ENCODE data around the gene PRR30. TPM values are rescaled to one million over a fixed set of nuclear protein-coding genes. Genes with fewer than 3 reads are reported as not detected.

The PRR30 gene
- total RNA-seq, 4 donors from 2014 or later, result not detected

DNA sequence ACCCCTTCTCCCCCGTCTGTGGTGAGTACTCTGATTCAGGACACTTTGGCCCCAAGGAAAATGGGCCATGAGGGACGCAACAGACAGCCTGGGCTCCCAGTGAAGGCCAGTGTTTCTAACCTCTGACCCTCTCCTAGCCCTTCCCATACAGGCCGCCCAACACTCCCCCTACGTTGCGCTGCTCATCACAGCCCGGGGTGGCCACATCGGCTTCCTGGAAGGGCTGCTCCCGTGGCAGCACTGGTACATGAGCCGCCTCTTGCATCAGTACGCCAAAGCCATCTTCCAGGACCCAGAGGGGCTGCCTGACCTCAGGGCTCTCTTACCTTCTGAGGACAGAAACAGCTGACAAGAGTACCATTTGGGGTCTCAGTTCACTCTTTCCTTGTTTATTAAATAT lies 8.8 kb downstream of the PRR30 start:
- H3K9me3 ChIP-seq, result no peaks in the 10 kb centered on the region
- no peak for DNase-seq
- H3K27me3 ChIP-seq, result no peaks in the 10 kb centered on the region
- H3K4me3 ChIP-seq, result no peak overlapping the region
- H3K27ac ChIP-seq, result no peak overlapping the region
- H3K36me3 ChIP-seq, result peaks cover 0 to 26% (median 0%) of the 10 kb centered on the region in 3 donors
- no peak for TF ChIP-seq POLR2A (IDR thresholded peaks at IDR 0.05)
- TF ChIP-seq, protein P1, sequence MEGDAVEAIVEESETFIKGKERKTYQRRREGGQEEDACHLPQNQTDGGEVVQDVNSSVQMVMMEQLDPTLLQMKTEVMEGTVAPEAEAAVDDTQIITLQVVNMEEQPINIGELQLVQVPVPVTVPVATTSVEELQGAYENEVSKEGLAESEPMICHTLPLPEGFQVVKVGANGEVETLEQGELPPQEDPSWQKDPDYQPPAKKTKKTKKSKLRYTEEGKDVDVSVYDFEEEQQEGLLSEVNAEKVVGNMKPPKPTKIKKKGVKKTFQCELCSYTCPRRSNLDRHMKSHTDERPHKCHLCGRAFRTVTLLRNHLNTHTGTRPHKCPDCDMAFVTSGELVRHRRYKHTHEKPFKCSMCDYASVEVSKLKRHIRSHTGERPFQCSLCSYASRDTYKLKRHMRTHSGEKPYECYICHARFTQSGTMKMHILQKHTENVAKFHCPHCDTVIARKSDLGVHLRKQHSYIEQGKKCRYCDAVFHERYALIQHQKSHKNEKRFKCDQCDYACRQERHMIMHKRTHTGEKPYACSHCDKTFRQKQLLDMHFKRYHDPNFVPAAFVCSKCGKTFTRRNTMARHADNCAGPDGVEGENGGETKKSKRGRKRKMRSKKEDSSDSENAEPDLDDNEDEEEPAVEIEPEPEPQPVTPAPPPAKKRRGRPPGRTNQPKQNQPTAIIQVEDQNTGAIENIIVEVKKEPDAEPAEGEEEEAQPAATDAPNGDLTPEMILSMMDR (IDR thresholded peaks at IDR 0.05), result no peak
- H3K4me1 ChIP-seq, result peaks cover 0 to 13% (median 7%) of the 10 kb centered on the region in 4 donors

DNA sequence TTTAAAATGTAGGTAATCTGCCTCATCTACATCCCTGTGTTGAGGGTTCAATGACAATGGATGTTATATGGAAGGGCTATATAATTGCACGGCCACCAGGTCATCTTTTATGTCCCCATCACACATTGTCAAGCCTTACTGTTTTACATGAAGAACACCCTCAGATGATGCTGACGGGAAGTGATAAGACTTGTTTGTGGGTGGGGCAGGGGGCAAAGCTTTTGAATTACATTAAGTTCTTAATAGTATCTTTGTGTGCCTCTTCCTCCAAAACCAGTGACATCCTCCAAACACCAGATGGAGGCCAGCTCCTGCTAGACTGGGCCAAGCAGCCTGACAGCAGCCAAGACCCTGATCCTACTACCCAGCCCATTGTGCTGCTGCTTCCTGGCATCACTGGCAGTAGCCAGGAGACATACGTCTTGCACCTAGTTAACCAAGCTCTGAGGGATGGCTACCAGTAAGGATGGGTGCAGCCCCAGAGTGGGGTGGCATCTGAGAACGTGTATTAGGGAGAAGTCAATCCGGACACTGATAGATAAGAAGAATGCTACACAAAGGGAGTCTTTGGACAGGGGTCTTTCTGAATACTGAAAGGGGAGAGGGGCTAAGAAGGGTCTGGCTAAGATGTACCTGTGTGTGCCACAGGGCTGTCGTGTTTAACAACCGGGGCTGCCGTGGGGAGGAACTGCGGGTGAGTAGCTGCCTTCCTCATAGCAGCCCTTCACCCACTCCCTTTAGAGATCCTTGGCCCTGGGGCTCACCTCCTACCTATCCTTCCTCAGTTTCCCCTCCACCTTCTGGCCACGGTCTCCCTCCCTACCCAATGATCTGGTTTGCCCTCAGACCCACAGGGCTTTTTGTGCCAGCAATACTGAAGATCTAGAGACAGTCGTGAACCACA lies 10.3 kb downstream of the PRR30 start:
- H3K9me3 ChIP-seq, result no peaks in the 10 kb centered on the region
- no peak for TF ChIP-seq POLR2A (IDR thresholded peaks at IDR 0.05)
- TF ChIP-seq, protein P1 (IDR thresholded peaks at IDR 0.05), result no peak
- no peak for DNase-seq

DNA sequence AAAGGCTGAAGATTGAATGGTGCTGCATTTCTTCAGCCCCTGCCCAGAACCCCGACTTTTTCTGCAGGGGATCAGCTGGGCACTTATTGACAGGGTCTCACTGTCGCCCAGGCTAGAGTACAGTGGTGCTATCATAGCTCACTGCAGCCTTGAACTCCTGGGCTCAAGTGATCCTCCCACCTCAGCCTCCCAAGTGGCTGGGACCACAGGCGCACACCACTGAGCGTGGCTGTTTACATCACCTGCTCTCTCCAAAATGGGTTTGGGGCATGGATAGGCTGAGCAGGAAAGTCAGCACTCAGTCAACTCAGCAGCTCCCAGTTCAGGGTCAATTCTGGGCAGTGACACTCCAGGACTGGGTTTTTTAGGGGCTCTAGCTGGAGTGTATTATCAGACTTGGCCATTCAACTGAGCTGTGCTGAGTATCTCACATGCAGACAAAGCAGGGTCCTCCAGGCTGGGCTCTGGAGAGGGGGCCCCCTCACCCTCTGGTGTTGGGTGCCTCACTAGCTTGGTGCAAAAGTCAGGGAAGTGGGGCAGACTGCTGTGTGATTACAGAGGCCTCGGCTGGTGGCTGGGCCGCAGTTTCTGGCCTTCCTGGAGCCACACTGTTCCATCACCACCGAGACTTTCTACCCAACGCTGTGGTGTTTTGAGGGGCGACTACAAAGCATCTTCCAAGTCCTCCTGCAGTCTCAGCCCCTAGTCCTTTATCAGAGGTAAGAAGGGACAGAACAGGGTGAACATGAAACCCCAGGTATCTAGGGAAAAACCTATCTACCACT lies 11.1 kb downstream of the PRR30 start:
- H3K9me3 ChIP-seq, result no peaks in the 10 kb centered on the region
- peaks cover 0 to 15% (median 2%) of the 10 kb centered on the region in 4 donors for H3K4me1 ChIP-seq
- H3K36me3 ChIP-seq, result peaks cover 0 to 26% (median 0%) of the 10 kb centered on the region in 3 donors
- H3K27ac ChIP-seq, result no peak overlapping the region
- no peak overlapping the region for H3K4me3 ChIP-seq
- H3K27me3 ChIP-seq, result no peaks in the 10 kb centered on the region
- DNase-seq, result no peak
- TF ChIP-seq, protein P1 (IDR thresholded peaks at IDR 0.05), result no peak
- no peak for TF ChIP-seq POLR2A (IDR thresholded peaks at IDR 0.05)

More for the DNA sequence above, 10.3 kb downstream of the PRR30 start:
- no peaks in the 10 kb centered on the region for H3K27me3 ChIP-seq
- H3K4me3 ChIP-seq, result no peak overlapping the region
- no peak overlapping the region for H3K27ac ChIP-seq
- peaks cover 0 to 16% (median 7%) of the 10 kb centered on the region in 4 donors for H3K4me1 ChIP-seq
- H3K36me3 ChIP-seq, result peaks cover 0 to 26% (median 0%) of the 10 kb centered on the region in 3 donors

DNA sequence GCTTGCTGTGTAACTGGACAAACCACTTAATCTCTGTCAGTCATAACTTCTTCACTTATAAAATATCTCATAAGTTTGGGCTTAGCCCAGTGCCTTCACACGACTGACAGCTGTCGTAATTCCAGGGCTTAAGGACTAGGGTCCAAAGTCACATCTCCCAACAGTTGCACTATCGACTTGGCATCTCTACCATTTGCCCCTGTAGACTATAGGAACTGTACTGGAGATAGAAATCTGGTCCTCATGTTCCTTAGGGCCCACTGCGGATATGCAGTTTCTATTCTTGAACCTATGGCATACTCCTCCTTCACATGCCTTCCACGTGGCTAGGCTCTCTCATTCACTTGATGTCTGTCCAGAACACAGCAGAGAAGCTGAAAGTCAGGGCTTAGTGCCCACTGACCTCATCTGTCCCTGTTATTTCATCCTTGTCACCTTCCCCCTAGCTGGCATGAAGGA lies 12.9 kb downstream of the PRR30 start:
- H3K36me3 ChIP-seq, result peaks cover 0 to 12% (median 0%) of the 10 kb centered on the region in 3 donors
- no peaks in the 10 kb centered on the region for H3K9me3 ChIP-seq
- no peaks in the 10 kb centered on the region for H3K27me3 ChIP-seq
- no peak overlapping the region for H3K4me3 ChIP-seq
- peaks cover 0 to 13% (median 2%) of the 10 kb centered on the region in 4 donors for H3K4me1 ChIP-seq
- H3K27ac ChIP-seq, result no peak overlapping the region
- TF ChIP-seq, protein P1 (IDR thresholded peaks at IDR 0.05), result no peak
- no peak for TF ChIP-seq POLR2A (IDR thresholded peaks at IDR 0.05)
- no peak for DNase-seq

DNA sequence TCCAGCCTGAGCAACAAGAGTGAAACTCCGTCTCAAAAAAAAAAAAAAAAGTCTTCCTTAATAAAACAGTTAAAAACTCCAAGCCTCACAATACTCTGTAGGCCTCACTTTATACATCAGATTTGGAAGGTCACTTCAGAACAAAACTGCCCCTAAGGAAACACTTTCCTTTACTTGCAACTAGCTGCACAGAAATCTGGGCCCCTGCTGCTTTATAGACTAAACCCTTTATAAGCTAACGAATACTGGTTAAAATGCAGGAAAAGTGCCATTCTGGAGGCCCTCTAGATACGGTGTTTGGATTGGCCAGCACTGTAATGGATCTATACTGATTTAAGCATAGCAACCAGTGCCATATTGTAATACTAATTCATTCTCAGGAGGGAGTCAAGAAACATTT lies 14.1 kb downstream of the PRR30 start:
- DNase-seq, result no peak
- Histone ChIP-seq H3K27ac (no peak overlapping the region), H3K4me3 (no peak overlapping the region), H3K4me1 (peaks cover 0 to 13% (median 2%) of the 10 kb centered on the region in 4 donors), H3K27me3 (no peaks in the 10 kb centered on the region), H3K9me3 (no peaks in the 10 kb centered on the region), H3K36me3 (peaks cover 0 to 1% (median 0%) of the 10 kb centered on the region in 3 donors)
- TF ChIP-seq, protein P1 (IDR thresholded peaks at IDR 0.05), result no peak
- no peak for TF ChIP-seq POLR2A (IDR thresholded peaks at IDR 0.05)

Measured in Peyer's patch (tissue), 4 donors.